Osteoblast (primary cell): Measurements from ENCODE around the gene PSMD11. TPM values are rescaled to one million over a fixed set of nuclear protein-coding genes. Genes with fewer than 3 reads are reported as not detected.

Experiments
- DNase-seq: peaks from one replicate; pipeline ENCODE4 v3.0.0; 2011; ENCODE audit warnings: low spot score, mixed read lengths; ENCODE audit not compliant: insufficient read length; ENCODE audit errors: missing footprints
- H2AFZ ChIP-seq: 2 replicates; pipeline ENCODE4 v1.6.0; 2011; ENCODE audit warnings: mild to moderate bottlenecking, low read length
- H3K27ac ChIP-seq: 2 replicates; pipeline ENCODE4 v1.5.1; 2011; ENCODE audit warnings: mild to moderate bottlenecking, low read depth, low read length, moderate library complexity
- H3K27me3 ChIP-seq: 2 replicates; pipeline ENCODE4 v1.6.0; 2012; ENCODE audit warnings: mild to moderate bottlenecking, control low read depth, inconsistent platforms, low read length, moderate library complexity; ENCODE audit not compliant: insufficient read depth
- H3K36me3 ChIP-seq: 2 replicates; pipeline ENCODE4 v1.5.1; 2011; ENCODE audit warnings: mild to moderate bottlenecking, low read length, control low read depth, moderate library complexity; ENCODE audit not compliant: insufficient read depth
- H3K4me1 ChIP-seq: 2 replicates; pipeline ENCODE4 v1.5.1; 2011; ENCODE audit warnings: mild to moderate bottlenecking, low read length, control low read depth, moderate library complexity; ENCODE audit not compliant: insufficient read depth
- H3K4me2 ChIP-seq: 2 replicates; pipeline ENCODE4 v1.6.0; 2011; ENCODE audit warnings: mild to moderate bottlenecking, low read length; ENCODE audit not compliant: insufficient read depth
- H3K4me3 ChIP-seq: fragments of 200-600 bp; sonication (generic); 3 replicates; pipeline ENCODE4 v1.5.1; 2012; ENCODE audit warnings: mild to moderate bottlenecking, low read length, inconsistent platforms; ENCODE audit not compliant: insufficient read depth
- H3K79me2 ChIP-seq: 2 replicates; pipeline ENCODE4 v1.6.0; 2012; ENCODE audit warnings: mild to moderate bottlenecking, low read length, control low read depth, inconsistent platforms; ENCODE audit not compliant: insufficient read depth
- H3K9me3 ChIP-seq: 2 replicates; pipeline ENCODE4 v1.5.1; 2011; ENCODE audit warnings: low read depth, low read length, control low read depth
- H4K20me1 ChIP-seq: 2 replicates; pipeline ENCODE4 v1.6.0; 2012; ENCODE audit warnings: mild to moderate bottlenecking, low read length, control low read depth; ENCODE audit not compliant: insufficient read depth
- CTCF ChIP-seq: IDR thresholded peaks from 2 replicates; pipeline ENCODE4 v1.5.1; 2011; ENCODE audit warnings: mild to moderate bottlenecking, low read depth, low read length, moderate library complexity; ENCODE audit errors: extremely low read depth
- total RNA-seq: library from RNA; depleted of rRNA; stranded (reverse); fragments of >200 nt; gene quantifications from 2 replicates; pipeline ENCODE4 v1.2.3, GENCODE V29; 2012

Gene PSMD11
- total RNA-seq, 1 donor = 61.2 TPM

GRCh38 chr17:32467949-32468348, 23.6 kb downstream of the PSMD11 start:
- no peaks in the 10 kb centered on the region for H3K4me1 ChIP-seq
- H3K79me2 ChIP-seq = peaks cover 57% of the 10 kb centered on the region
- H3K36me3 ChIP-seq = peaks cover 85% of the 10 kb centered on the region
- no peak overlapping the region for H3K4me2 ChIP-seq
- no peaks in the 10 kb centered on the region for H3K27me3 ChIP-seq
- no peaks in the 10 kb centered on the region for H3K9me3 ChIP-seq
- TF ChIP-seq CTCF = no peak
- no peak for DNase-seq
- no peak overlapping the region for H3K27ac ChIP-seq
- no peak overlapping the region for H3K4me3 ChIP-seq
- no peak overlapping the region for H2AFZ ChIP-seq
- peaks cover 18% of the 10 kb centered on the region for H4K20me1 ChIP-seq

DNA sequence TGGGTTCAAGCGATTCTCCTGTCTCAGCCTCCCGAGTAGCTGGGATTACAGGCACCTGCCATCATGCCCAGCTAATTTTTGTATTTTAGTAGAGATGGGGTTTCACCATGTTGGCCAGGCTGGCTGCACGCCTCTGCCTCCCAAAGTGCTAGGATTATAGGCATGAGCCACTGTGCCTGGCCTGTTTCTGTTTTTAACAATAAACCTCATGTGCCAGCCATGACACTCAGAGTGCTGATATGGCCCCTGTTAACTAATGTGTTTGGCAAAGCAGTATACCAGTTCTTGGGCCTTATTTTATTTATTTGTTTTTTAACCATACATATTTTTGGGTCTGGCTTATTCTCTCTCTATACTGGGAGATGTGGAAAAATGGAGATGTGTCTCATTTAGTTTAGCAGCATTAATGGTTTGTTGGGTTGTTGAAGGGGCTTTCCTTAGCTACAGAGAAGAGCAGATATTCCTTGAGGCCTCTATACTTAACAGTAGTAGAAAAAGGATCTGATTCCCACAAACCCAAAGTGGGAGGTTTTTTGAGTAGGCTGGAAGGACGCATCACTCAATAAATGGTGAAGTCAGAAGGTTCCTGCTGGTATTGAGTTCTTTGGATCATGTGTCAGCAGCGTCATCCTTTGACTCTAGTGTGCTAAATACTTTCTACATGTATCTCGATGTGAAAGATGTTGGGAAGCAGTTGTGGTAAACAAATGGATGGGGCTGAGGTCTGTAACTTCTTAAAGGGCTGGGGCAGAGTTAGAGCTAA, 26.3 kb downstream of the PSMD11 start:
- no peaks in the 10 kb centered on the region for H3K9me3 ChIP-seq
- peaks cover 83% of the 10 kb centered on the region for H3K36me3 ChIP-seq
- no peak for TF ChIP-seq CTCF
- H3K27me3 ChIP-seq = no peaks in the 10 kb centered on the region
- no peak overlapping the region for H3K4me2 ChIP-seq
- H3K4me1 ChIP-seq = no peaks in the 10 kb centered on the region
- peaks cover 7% of the 10 kb centered on the region for H4K20me1 ChIP-seq
- H2AFZ ChIP-seq = no peak overlapping the region
- H3K79me2 ChIP-seq = peaks cover 39% of the 10 kb centered on the region
- no peak overlapping the region for H3K4me3 ChIP-seq
- no peak for DNase-seq
- H3K27ac ChIP-seq = no peak overlapping the region

DNA sequence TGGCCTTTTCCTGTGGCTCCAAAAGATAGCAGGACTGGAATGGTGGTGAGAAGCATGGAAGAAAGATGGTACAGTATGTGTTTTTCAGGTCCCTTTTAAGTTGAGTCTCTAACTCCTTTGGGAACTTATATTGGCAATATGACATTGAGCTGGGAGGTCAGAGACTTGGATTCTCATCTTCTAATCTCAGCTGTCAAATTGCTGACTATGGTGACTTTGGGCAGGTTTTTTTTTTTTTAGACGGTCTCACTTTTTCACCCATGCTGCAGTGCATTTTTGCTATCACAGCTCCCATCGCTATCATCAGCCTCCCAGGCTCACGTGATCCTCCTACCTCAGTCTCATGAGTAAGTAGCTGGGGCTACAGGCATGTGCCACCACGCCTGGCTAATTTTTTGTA, 27.3 kb downstream of the PSMD11 start:
- H3K4me3 ChIP-seq = no peak overlapping the region
- no peaks in the 10 kb centered on the region for H3K27me3 ChIP-seq
- peaks cover 7% of the 10 kb centered on the region for H4K20me1 ChIP-seq
- H3K4me2 ChIP-seq = no peak overlapping the region
- no peak overlapping the region for H3K27ac ChIP-seq
- DNase-seq = no peak
- TF ChIP-seq CTCF = no peak
- H3K79me2 ChIP-seq = peaks cover 31% of the 10 kb centered on the region
- no peaks in the 10 kb centered on the region for H3K9me3 ChIP-seq
- no peak overlapping the region for H2AFZ ChIP-seq
- H3K36me3 ChIP-seq = peaks cover 80% of the 10 kb centered on the region
- no peaks in the 10 kb centered on the region for H3K4me1 ChIP-seq

DNA sequence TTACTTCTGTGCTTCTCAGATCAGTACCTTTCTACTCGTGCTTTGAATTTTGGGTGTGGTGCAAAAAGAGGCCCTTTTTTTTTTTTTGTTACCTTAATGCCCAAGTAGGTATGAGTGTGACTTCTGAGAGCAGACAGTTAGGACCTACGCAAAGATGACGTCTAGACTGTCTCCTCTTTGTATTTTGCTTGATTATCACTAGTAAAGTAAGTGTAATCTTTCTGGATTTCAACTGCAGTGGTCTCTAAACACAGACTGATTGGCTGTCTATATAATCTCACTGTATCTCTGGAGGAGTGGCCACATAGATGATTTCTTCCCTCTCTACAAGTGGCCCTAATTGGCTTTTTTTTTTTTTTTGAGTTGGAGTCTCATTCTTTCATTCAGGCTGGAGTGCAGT, 30.9 kb downstream of the PSMD11 start:
- H3K36me3 ChIP-seq = peaks cover 83% of the 10 kb centered on the region
- H3K27ac ChIP-seq = no peak overlapping the region
- H3K79me2 ChIP-seq = peaks cover 9% of the 10 kb centered on the region
- H3K9me3 ChIP-seq = no peaks in the 10 kb centered on the region
- TF ChIP-seq CTCF = no peak
- no peak overlapping the region for H3K4me3 ChIP-seq
- H2AFZ ChIP-seq = no peak overlapping the region
- no peak for DNase-seq
- H3K27me3 ChIP-seq = no peaks in the 10 kb centered on the region
- peaks cover 10% of the 10 kb centered on the region for H4K20me1 ChIP-seq
- H3K4me1 ChIP-seq = no peaks in the 10 kb centered on the region
- no peak overlapping the region for H3K4me2 ChIP-seq
